Common myeloid progenitor, CD34-positive (primary cell): ENCODE results near the gene LRRTM2.
A peak's percentile ranks its signal among the peaks of the same experiment; 100 is the strongest.

ENCODE experiments used
- CTCF ChIA-PET: fragments of 350-600 bp; sonication (Branson Sonifier 250); formaldehyde crosslinking; loops from one replicate; lab custom pipeline; 2021; ENCODE audit warnings: antibody characterized with exemption; lab: Charles Lee
- POLR2A ChIA-PET: fragments of 350-600 bp; sonication (Branson Sonifier 250); formaldehyde crosslinking; loops from one replicate; lab custom pipeline; 2021; ENCODE audit warnings: antibody characterized with exemption; lab: Charles Lee
- DNase-seq, 3 donors: peaks; one replicate each; pipeline versions ENCODE4 v3.0.0 to v3.0.0-alpha.2; 2013
- H3K27ac ChIP-seq, 2 experiments: 1 replicate in 1 of 2; 2 replicates in 1 of 2; pipeline ENCODE4 v1.7.0; 2013; ENCODE audit warnings: inconsistent platforms in 2 of 2, low read length in 2 of 2, mild to moderate bottlenecking in 2 of 2, low read depth in 1 of 2, moderate library complexity in 1 of 2; ENCODE audit not compliant: severe bottlenecking in 2 of 2, insufficient read depth in 1 of 2, poor library complexity in 1 of 2
- H3K27me3 ChIP-seq, 5 experiments: replicated peaks in 2 of 5; 1 replicate in 3 of 5; 2 replicates in 2 of 5; pipeline versions ENCODE4 v1.6.1 to v1.7.0; 2013; ENCODE audit warnings: low read length in 4 of 5, mild to moderate bottlenecking in 2 of 5, moderate library complexity in 2 of 5, inconsistent platforms in 1 of 5; ENCODE audit not compliant: insufficient read depth in 5 of 5, control insufficient read depth in 4 of 5
- H3K36me3 ChIP-seq, 4 experiments: 1 replicate in 2 of 4; 2 replicates in 2 of 4; pipeline versions ENCODE4 v1.6.1 to v1.7.0; 2013; ENCODE audit warnings: low read length in 3 of 4, control low read depth in 1 of 4, mild to moderate bottlenecking in 1 of 4; ENCODE audit not compliant: control insufficient read depth in 4 of 4, insufficient read depth in 4 of 4
- H3K4me1 ChIP-seq, 4 experiments: 1 replicate in 3 of 4; 2 replicates in 1 of 4; pipeline versions ENCODE4 v1.6.1 to v1.7.1; 2013; ENCODE audit warnings: low read length in 3 of 4, mild to moderate bottlenecking in 3 of 4, control low read depth in 1 of 4, inconsistent platforms in 1 of 4, moderate library complexity in 1 of 4; ENCODE audit not compliant: control insufficient read depth in 4 of 4, insufficient read depth in 4 of 4; ENCODE audit errors: control extremely low read depth in 1 of 4
- H3K4me3 ChIP-seq, 7 experiments: 1 replicate in 4 of 7; 2 replicates in 3 of 7; pipeline versions ENCODE4 v1.5.1 to v1.7.0; 2013; ENCODE audit warnings: mild to moderate bottlenecking in 7 of 7, low read length in 6 of 7, moderate library complexity in 6 of 7, inconsistent platforms in 2 of 7, low read depth in 2 of 7, control low read depth in 1 of 7; ENCODE audit not compliant: insufficient read depth in 4 of 7, control insufficient read depth in 1 of 7; ENCODE audit errors: extremely low read depth in 1 of 7
- H3K9me3 ChIP-seq, 5 experiments: 1 replicate in 4 of 5; 2 replicates in 1 of 5; pipeline versions ENCODE4 v1.6.1 to v1.7.1; 2013; ENCODE audit warnings: low read length in 4 of 5, mild to moderate bottlenecking in 2 of 5, inconsistent platforms in 1 of 5, low read depth in 1 of 5, moderate library complexity in 1 of 5; ENCODE audit not compliant: control insufficient read depth in 4 of 5, insufficient read depth in 2 of 5; ENCODE audit errors: control extremely low read depth in 1 of 5
- WGBS: methylation state at CpG from one replicate; pipeline ENCODE4 v1.1.5; 2013; ENCODE audit not compliant: insufficient coverage; 5-methylcytosine and 5-hydroxymethylcytosine counted together

Gene LRRTM2

DNA sequence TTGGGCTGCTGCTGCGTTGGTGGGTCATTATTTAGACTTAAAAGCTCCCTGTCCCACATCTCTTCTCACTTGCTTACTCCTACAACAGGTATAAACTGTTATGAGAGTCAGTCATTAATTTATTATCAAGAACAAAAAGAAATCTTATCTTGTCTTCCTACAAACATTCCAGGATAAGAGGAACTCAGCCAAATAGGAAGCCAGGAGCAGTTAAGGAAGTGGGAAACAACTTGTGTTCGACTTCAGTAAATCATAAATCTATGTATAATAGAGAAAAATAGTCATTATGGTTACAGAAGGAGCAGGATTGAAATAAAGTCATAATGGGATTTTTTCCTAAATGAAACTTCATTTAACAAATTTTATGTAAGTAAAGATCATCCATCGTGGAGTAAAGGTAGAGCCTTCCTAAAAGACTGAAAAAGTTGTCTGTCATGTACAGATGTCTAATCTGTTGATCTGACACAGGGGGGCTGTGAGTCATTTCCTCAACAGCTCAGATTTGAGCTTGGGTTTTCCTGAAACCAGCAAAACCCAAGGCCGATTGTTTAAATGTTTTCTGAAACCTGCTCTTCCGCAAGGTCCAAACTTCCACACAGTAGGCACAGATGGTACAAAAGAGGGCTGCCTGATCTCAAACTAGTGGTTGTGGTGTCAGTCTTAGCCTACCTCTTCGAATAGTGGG lies 25.3 kb upstream of the LRRTM2 start:
- no peak overlapping the region for H3K27ac ChIP-seq
- H3K27me3 ChIP-seq = no peaks in the 10 kb centered on the region
- peaks cover 0 to 7% (median 1%) of the 10 kb centered on the region in 5 experiments for H3K9me3 ChIP-seq
- H3K4me1 ChIP-seq = peaks cover 0 to 10% (median 8%) of the 10 kb centered on the region in 4 experiments
- H3K36me3 ChIP-seq = peaks cover 3 to 24% (median 12%) of the 10 kb centered on the region in 4 experiments
- peak; percentile 35 to 78 (median 63) for DNase-seq
- POLR2A ChIA-PET = interaction anchor here (0.6 to 0.7 kb wide), 2 partner anchors 11 to 82 kb away, joined by 3 read pairs; no protein-coding TSS in a partner anchor
- 26% methylated on average over 3 of the region's 6 CpGs for WGBS
- CTCF ChIA-PET = interaction anchor here (1.0 kb wide), 1 partner anchor 25 kb away, joined by 3 read pairs; the partner anchor contains the start of gene LRRTM2
- H3K4me3 ChIP-seq = no peak overlapping the region

DNA sequence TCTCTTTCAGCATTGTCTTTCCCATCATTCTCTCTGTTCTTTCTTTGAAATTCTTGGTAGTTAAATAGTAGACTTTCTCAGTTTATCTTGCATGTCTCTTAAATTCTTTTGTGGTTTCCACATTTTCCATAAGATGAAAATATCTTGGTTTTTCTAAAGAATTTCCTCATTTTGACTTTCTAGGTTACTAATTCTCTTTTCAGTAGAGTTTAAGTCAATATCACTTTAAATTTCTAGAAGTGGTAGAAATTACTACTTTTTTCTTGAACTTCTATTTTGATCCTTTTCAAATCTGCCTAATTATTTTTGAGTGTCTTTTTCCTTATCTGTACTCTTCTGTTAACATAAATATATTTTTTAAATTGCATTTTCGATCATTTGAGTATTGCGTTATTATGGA lies 23.6 kb upstream of the LRRTM2 start:
- ChIA-PET POLR2A (no interaction called here), CTCF (interaction anchor here (0.5 to 1.8 kb wide), 2 partner anchors 10 to 287 kb away, joined by 3 to 4 read pairs; no protein-coding TSS in a partner anchor)
- Histone ChIP-seq H3K36me3 (peaks cover 0 to 14% (median 7%) of the 10 kb centered on the region in 4 experiments), H3K27me3 (no peaks in the 10 kb centered on the region), H3K27ac (no peak overlapping the region), H3K9me3 (peaks cover 0 to 7% (median 1%) of the 10 kb centered on the region in 5 experiments), H3K4me3 (no peak overlapping the region), H3K4me1 (peaks cover 0 to 10% (median 8%) of the 10 kb centered on the region in 4 experiments)
- no peak for DNase-seq
- whole genome bisulfite sequencing = no CpG with 5 or more reads among the region's 2 CpGs

DNA sequence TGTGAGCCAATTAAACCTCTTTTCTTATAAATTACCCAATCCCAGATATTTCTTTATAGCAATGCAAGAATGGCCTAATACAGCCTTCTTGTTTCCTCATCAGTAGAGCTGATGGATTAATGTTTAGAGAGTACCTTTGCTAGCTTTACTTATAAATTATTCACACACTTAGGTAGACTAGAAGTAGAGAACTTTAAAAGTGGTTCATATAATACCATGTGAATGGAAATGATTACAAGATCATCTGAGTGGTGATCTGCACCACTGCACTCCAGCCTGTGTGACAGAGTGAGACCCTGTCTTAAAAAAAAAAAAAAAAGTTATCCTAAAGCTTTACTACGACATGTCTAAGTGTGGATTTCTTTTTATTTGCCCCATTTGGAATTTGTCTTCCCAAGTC lies 23.2 kb upstream of the LRRTM2 start:
- no peak for DNase-seq
- no CpG with 5 or more reads among the region's 1 CpG for WGBS
- CTCF ChIA-PET = interaction anchor here (1.8 kb wide), 1 partner anchor 9 kb away, joined by 4 read pairs; no protein-coding TSS in a partner anchor
- no peak overlapping the region for H3K4me3 ChIP-seq
- H3K9me3 ChIP-seq = peaks cover 0 to 7% (median 1%) of the 10 kb centered on the region in 5 experiments
- no peak overlapping the region for H3K27ac ChIP-seq
- POLR2A ChIA-PET = no interaction called here
- peaks cover 0 to 11% (median 4%) of the 10 kb centered on the region in 4 experiments for H3K36me3 ChIP-seq
- H3K4me1 ChIP-seq = peaks cover 0 to 10% (median 8%) of the 10 kb centered on the region in 4 experiments
- H3K27me3 ChIP-seq = no peaks in the 10 kb centered on the region

DNA sequence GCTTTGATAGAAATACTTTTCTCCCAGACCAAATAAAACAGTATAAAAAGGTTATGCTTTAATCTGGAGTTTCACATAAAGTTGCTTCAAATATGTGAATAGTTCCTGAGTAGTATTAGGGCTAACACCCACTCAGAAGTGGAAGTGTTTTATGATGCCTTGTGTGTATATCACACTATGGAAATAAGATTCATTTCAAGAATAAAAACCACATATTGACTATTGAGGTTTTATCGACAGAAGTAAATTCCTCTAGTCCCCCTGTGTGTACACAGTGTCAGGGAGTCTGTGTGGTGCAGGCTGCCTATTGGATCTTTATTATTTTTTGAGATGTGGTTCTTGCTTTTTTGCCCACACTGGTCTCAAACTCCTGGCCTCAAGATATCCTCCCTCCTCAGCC lies 20.8 kb upstream of the LRRTM2 start:
- H3K27ac ChIP-seq = no peak overlapping the region
- H3K9me3 ChIP-seq = peaks cover 0 to 9% (median 1%) of the 10 kb centered on the region in 5 experiments
- CTCF ChIA-PET = no interaction called here
- no peak for DNase-seq
- POLR2A ChIA-PET = no interaction called here
- H3K27me3 ChIP-seq = no peaks in the 10 kb centered on the region
- peaks cover 0 to 10% (median 8%) of the 10 kb centered on the region in 4 experiments for H3K4me1 ChIP-seq
- H3K36me3 ChIP-seq = peaks cover 0 to 16% (median 4%) of the 10 kb centered on the region in 4 experiments
- no CpG with 5 or more reads among the region's 1 CpG for WGBS
- H3K4me3 ChIP-seq = no peak overlapping the region

DNA sequence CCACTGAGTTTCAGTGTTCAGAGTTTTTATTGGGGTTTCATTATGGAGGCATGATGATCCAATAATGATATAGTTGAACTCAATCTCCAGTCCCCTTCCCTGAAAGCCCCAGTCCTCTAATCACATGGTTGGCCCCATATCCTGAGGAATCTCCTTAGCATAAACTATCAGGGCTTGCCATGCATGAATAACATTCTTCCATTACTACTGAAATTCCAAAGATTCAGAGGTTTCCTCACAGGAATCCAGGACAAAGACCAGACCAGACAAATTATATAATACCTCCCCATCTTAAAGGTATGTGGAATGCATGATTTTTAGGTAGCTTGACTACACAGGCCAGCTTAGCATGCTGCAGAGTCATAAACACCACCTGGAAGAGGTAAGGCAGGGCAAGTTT lies 15.5 kb upstream of the LRRTM2 start:
- Histone ChIP-seq H3K36me3 (peaks cover 21 to 48% (median 30%) of the 10 kb centered on the region in 4 experiments), H3K27ac (no peak overlapping the region), H3K4me3 (no peak overlapping the region), H3K9me3 (peaks cover 3 to 22% (median 12%) of the 10 kb centered on the region in 5 experiments), H3K4me1 (no peaks in the 10 kb centered on the region), H3K27me3 (no peaks in the 10 kb centered on the region)
- ChIA-PET POLR2A (no interaction called here), CTCF (interaction anchor here (0.8 kb wide), 1 partner anchor 9 kb away, joined by 3 read pairs; no protein-coding TSS in a partner anchor)
- DNase-seq = no peak

DNA sequence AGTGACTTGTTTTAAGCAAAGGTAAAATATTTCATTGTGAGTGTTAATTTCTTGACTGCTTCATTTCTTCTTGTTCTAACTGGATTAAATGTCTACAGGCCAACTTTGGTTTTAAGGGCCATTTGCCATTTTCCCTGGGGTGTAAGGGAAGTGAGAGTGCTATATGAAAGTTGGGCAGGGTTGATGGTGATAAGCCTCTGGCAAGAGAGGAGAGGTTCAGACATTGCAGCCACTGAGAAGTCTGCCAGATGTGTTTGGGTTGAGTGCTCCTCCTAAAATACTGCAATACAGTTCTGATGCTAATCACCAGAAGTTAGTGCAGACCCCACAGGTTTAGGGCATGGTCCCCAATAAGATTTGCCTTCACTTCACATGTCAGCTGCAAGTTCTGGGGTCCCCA lies 14.9 kb upstream of the LRRTM2 start:
- POLR2A ChIA-PET = no interaction called here

DNA sequence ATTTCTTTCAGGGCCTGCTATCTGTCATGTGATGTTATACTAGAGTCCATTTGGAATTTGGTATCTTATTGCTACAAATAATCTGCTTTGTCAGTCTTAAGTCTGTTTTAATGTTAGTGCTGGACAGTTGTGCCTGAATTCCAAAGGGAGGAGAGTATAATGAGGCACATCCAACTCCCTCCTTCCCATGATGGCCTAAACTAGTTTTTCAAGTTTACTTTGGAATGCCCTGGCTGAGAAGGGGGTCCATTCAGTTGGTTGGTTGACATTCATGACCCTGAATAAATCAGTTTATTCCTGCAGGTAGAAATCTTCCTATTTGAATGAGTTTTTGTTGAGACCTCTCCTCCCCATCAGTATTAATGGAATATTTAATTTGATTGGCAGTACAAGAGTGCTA lies 9.4 kb upstream of the LRRTM2 start:
- no peaks in the 10 kb centered on the region for H3K4me1 ChIP-seq
- no peak overlapping the region for H3K4me3 ChIP-seq
- CTCF ChIA-PET = interaction anchor here (1.3 kb wide), 1 partner anchor 38 kb away, joined by 4 read pairs; no protein-coding TSS in a partner anchor
- no peaks in the 10 kb centered on the region for H3K27me3 ChIP-seq
- no peak for DNase-seq
- H3K27ac ChIP-seq = no peak overlapping the region
- peaks cover 12 to 27% (median 16%) of the 10 kb centered on the region in 4 experiments for H3K36me3 ChIP-seq
- POLR2A ChIA-PET = no interaction called here
- H3K9me3 ChIP-seq = peaks cover 0 to 6% (median 0%) of the 10 kb centered on the region in 5 experiments

More for the DNA sequence above, 14.9 kb upstream of the LRRTM2 start:
- CTCF ChIA-PET = no interaction called here
- DNase-seq = no peak
- H3K27ac ChIP-seq = no peak overlapping the region
- H3K4me1 ChIP-seq = no peaks in the 10 kb centered on the region
- H3K36me3 ChIP-seq = peaks cover 21 to 48% (median 30%) of the 10 kb centered on the region in 4 experiments
- H3K9me3 ChIP-seq = peaks cover 3 to 22% (median 12%) of the 10 kb centered on the region in 5 experiments
- no peak overlapping the region for H3K4me3 ChIP-seq
- H3K27me3 ChIP-seq = no peaks in the 10 kb centered on the region
